Hepatocyte (in vitro differentiated cells): ENCODE results near the gene RIMS4. TPM values are rescaled to one million over a fixed set of nuclear protein-coding genes. Genes with fewer than 3 reads are reported as not detected.

Experiments used
- DNase-seq: peaks from one replicate; pipeline ENCODE4 v3.0.0-alpha.2; 2016; ENCODE audit warnings: low spot score
- H2AFZ ChIP-seq: fragments of 200-600 bp; sonication (generic); 2 replicates; pipeline ENCODE4 v1.6.0; 2016; ENCODE audit warnings: antibody characterized with exemption, mild to moderate bottlenecking
- H3K27ac ChIP-seq: fragments of 200-600 bp; sonication (generic); 2 replicates; pipeline ENCODE4 v1.5.1; 2016; ENCODE audit warnings: mild to moderate bottlenecking
- H3K27me3 ChIP-seq: fragments of 200-600 bp; sonication (generic); 2 replicates; pipeline ENCODE4 v1.6.1; 2016
- H3K36me3 ChIP-seq: fragments of 200-600 bp; sonication (generic); replicated peaks from 2 replicates; pipeline ENCODE4 v1.5.1; 2016; ENCODE audit warnings: low read depth; ENCODE audit not compliant: insufficient read depth
- H3K4me1 ChIP-seq: fragments of 200-600 bp; sonication (generic); 2 replicates; pipeline ENCODE4 v1.5.1; 2016; ENCODE audit warnings: mild to moderate bottlenecking, moderate library complexity; ENCODE audit not compliant: insufficient read depth
- H3K4me2 ChIP-seq: fragments of 200-600 bp; sonication (generic); 2 replicates; pipeline ENCODE4 v1.6.0; 2016
- H3K4me3 ChIP-seq: fragments of 200-600 bp; sonication (generic); 2 replicates; pipeline ENCODE4 v1.5.1; 2016; ENCODE audit warnings: mild to moderate bottlenecking
- H3K79me2 ChIP-seq: fragments of 200-600 bp; sonication (generic); 2 replicates; pipeline ENCODE4 v1.6.0; 2017; ENCODE audit warnings: mild to moderate bottlenecking
- H3K9me2 ChIP-seq: fragments of 200-600 bp; sonication (generic); replicated peaks from 2 replicates; pipeline ENCODE4 v1.6.0; 2017; ENCODE audit warnings: mild to moderate bottlenecking; ENCODE audit not compliant: insufficient read depth
- H3K9me3 ChIP-seq: fragments of 200-600 bp; sonication (generic); 2 replicates; pipeline ENCODE4 v1.5.1; 2016; ENCODE audit warnings: low read depth, mild to moderate bottlenecking
- H4K20me1 ChIP-seq: fragments of 200-600 bp; sonication (generic); 2 replicates; pipeline ENCODE4 v1.6.0; 2016; ENCODE audit warnings: mild to moderate bottlenecking; ENCODE audit not compliant: insufficient read depth, poor library complexity, severe bottlenecking
- CTCF ChIP-seq: fragments of 200-600 bp; sonication (generic); IDR thresholded peaks from 2 replicates; pipeline ENCODE4 v1.5.1; 2016; ENCODE audit warnings: antibody characterized with exemption, mild to moderate bottlenecking; ENCODE audit not compliant: poor library complexity
- EZH2 ChIP-seq: fragments of 200-600 bp; sonication (generic); IDR thresholded peaks from 2 replicates; pipeline ENCODE4 v1.6.1; 2016; ENCODE audit warnings: antibody characterized with exemption, mild to moderate bottlenecking, borderline replicate concordance
- EZH2phosphoT487 ChIP-seq: fragments of 200-600 bp; sonication (generic); IDR thresholded peaks from one replicate; pipeline ENCODE4 v1.6.1; 2018; ENCODE audit warnings: antibody characterized with exemption, mild to moderate bottlenecking, low read depth, moderate library complexity; ENCODE audit not compliant: unreplicated experiment, severe bottlenecking
- WGBS: methylation state at CpG from one replicate; pipeline ENCODE4 v1.1.6; 2016; ENCODE audit warnings: low lambda C conversion rate; ENCODE audit errors: missing lambda C conversion rate; 5-methylcytosine and 5-hydroxymethylcytosine counted together
- polyA plus RNA-seq: library from polyadenylated mRNA; unstranded; fragments of >200 nt; fragmentation: Nextera tagmentation; extraction: Ambion mirVana; gene quantifications from 2 replicates; pipeline ENCODE4 v1.2.1, GENCODE V29; 2016
- total RNA-seq: library from RNA; depleted of rRNA; stranded (reverse); fragments of >200 nt; gene quantifications from 2 replicates; pipeline ENCODE4 v1.2.3, GENCODE V29; 2014

RIMS4 gene
- total and polyA plus RNA-seq, 2 experiments from 2014 or later, result 5.1 to 9.0 TPM

- Histone ChIP-seq H3K27ac (no peak overlapping the region), H3K9me2 (no peaks in the 10 kb centered on the region), H2AFZ (no peak overlapping the region), H3K79me2 (no peaks in the 10 kb centered on the region), H3K4me1 (peaks cover 6% of the 10 kb centered on the region), H3K9me3 (no peaks in the 10 kb centered on the region), H3K4me3 (no peak overlapping the region), H4K20me1 (no peaks in the 10 kb centered on the region), H3K36me3 (no peaks in the 10 kb centered on the region), H3K27me3 (no peaks in the 10 kb centered on the region), H3K4me2 (no peak overlapping the region)
- TF ChIP-seq EZH2phosphoT487 (no peak), CTCF (no peak), EZH2 (no peak)
- no peak for DNase-seq
- 92% methylated on average over 12 of the region's 12 CpGs for WGBS
These were observed 107.0 kb downstream of the RIMS4 start for GRCh38 chr20:44703183-44703925.

- Histone ChIP-seq H4K20me1 (no peaks in the 10 kb centered on the region), H3K4me1 (peaks cover 6% of the 10 kb centered on the region), H3K4me3 (no peak overlapping the region), H3K9me3 (no peaks in the 10 kb centered on the region), H3K4me2 (no peak overlapping the region), H3K27me3 (no peaks in the 10 kb centered on the region), H3K27ac (no peak overlapping the region), H3K36me3 (no peaks in the 10 kb centered on the region), H3K79me2 (no peaks in the 10 kb centered on the region), H3K9me2 (no peaks in the 10 kb centered on the region), H2AFZ (no peak overlapping the region)
- DNase-seq, result peak; percentile 32
- WGBS, result 68% methylated on average over 9 of the region's 9 CpGs
- TF ChIP-seq EZH2phosphoT487 (no peak), EZH2 (no peak), CTCF (no peak)
These were observed 107.6 kb downstream of the RIMS4 start for GRCh38 chr20:44702776-44703175.

GRCh38 chr20:44701858-44702256, 108.5 kb downstream of the RIMS4 start:
- Histone ChIP-seq H3K27ac (no peak overlapping the region), H3K4me1 (peaks cover 6% of the 10 kb centered on the region), H2AFZ (no peak overlapping the region), H4K20me1 (no peaks in the 10 kb centered on the region), H3K27me3 (no peaks in the 10 kb centered on the region), H3K79me2 (no peaks in the 10 kb centered on the region), H3K36me3 (no peaks in the 10 kb centered on the region), H3K9me3 (no peaks in the 10 kb centered on the region), H3K4me3 (no peak overlapping the region), H3K4me2 (no peak overlapping the region), H3K9me2 (no peaks in the 10 kb centered on the region)
- TF ChIP-seq CTCF (no peak), EZH2phosphoT487 (no peak), EZH2 (no peak)
- no peak for DNase-seq
- 78% methylated on average over 7 of the region's 7 CpGs for WGBS

Other genes with a start within 250 kb of the RIMS4 start
- gene PKIG, start 228.0 kb downstream of the RIMS4 start, total RNA-seq, result 51.9 and 60.5 TPM in 2 replicates
- gene PKIG, start 228.0 kb downstream of the RIMS4 start, polyA plus RNA-seq, result 46.8 and 47.6 TPM in 2 replicates
- gene ADA, start 158.8 kb downstream of the RIMS4 start, total RNA-seq, result 10.4 and 15.5 TPM in 2 replicates
- gene ADA, start 158.8 kb downstream of the RIMS4 start, polyA plus RNA-seq, result 13.5 and 18.5 TPM in 2 replicates
- gene CCN5, start 95.2 kb downstream of the RIMS4 start, total RNA-seq, result 0.12 and 0.53 TPM in 2 replicates
- gene CCN5, start 95.2 kb downstream of the RIMS4 start, polyA plus RNA-seq, result 0.82 TPM in 1 of 2 replicates, not detected in the other
- 0.92 and 1.7 TPM in 2 replicates for gene KCNK15, start 64.7 kb downstream of the RIMS4 start, total RNA-seq
- gene KCNK15, start 64.7 kb downstream of the RIMS4 start, polyA plus RNA-seq, result 3.1 and 4.3 TPM in 2 replicates
- 86.3 and 89.5 TPM in 2 replicates for gene YWHAB, start 75.2 kb upstream of the RIMS4 start, total RNA-seq
- 163 and 169 TPM in 2 replicates for gene YWHAB, start 75.2 kb upstream of the RIMS4 start, polyA plus RNA-seq
- 18.0 and 23.5 TPM in 2 replicates for gene PABPC1L, start 99.5 kb upstream of the RIMS4 start, total RNA-seq
- gene PABPC1L, start 99.5 kb upstream of the RIMS4 start, polyA plus RNA-seq, result 15.6 and 29.6 TPM in 2 replicates
- 32.0 and 41.6 TPM in 2 replicates for gene TOMM34, start 149.9 kb upstream of the RIMS4 start, total RNA-seq
- 44.1 and 50.0 TPM in 2 replicates for gene TOMM34, start 149.9 kb upstream of the RIMS4 start, polyA plus RNA-seq
- 16.5 and 21.4 TPM in 2 replicates for gene STK4, start 156.0 kb upstream of the RIMS4 start, total RNA-seq
- gene STK4, start 156.0 kb upstream of the RIMS4 start, polyA plus RNA-seq, result 11.4 and 16.4 TPM in 2 replicates